Naive thymus-derived CD4-positive, alpha-beta T cell (primary cell): ENCODE results near the gene MECP2. TPM values are rescaled to one million over a fixed set of nuclear protein-coding genes. Genes with fewer than 3 reads are reported as not detected.

Experiments used
- ATAC-seq: fragments of 150-1000 bp; cut with Tn5 transposase; 2 replicates; pipeline ENCODE4 v1.10.0; 2021; ENCODE audit warnings: mild to moderate bottlenecking, moderate library complexity
- CTCF ChIA-PET: fragments of 350-600 bp; sonication (Branson Sonifier 250); formaldehyde crosslinking; loops from one replicate; lab custom pipeline; 2021; ENCODE audit warnings: antibody characterized with exemption; lab: Charles Lee
- POLR2A ChIA-PET: fragments of 350-600 bp; sonication (Branson Sonifier 250); formaldehyde crosslinking; loops from one replicate; lab custom pipeline; 2021; ENCODE audit warnings: antibody characterized with exemption, inconsistent platforms; lab: Charles Lee
- DNase-seq, 9 donors: peaks; one replicate each; pipeline versions ENCODE4 v3.0.0 to v3.0.0-alpha.2; 2020 to 2022; ENCODE audit warnings: mixed read lengths in 1 of 9
- H3K27ac ChIP-seq: one replicate; pipeline ENCODE4 v1.7.0; 2013; ENCODE audit warnings: mild to moderate bottlenecking, low read depth, low read length, moderate library complexity
- H3K27me3 ChIP-seq, 2 donors: one replicate each; pipeline ENCODE4 v1.7.0; 2013; ENCODE audit warnings: low read length in 2 of 2, mild to moderate bottlenecking in 2 of 2, moderate library complexity in 2 of 2; ENCODE audit not compliant: control insufficient read depth in 2 of 2, insufficient read depth in 2 of 2
- H3K36me3 ChIP-seq, 3 experiments: 1 replicate in 2 of 3; 2 replicates in 1 of 3; pipeline ENCODE4 v1.7.0; 2013; ENCODE audit warnings: low read length in 3 of 3, mild to moderate bottlenecking in 3 of 3, moderate library complexity in 1 of 3; ENCODE audit not compliant: insufficient read depth in 3 of 3, control insufficient read depth in 2 of 3
- H3K4me1 ChIP-seq, 2 donors: one replicate each; pipeline ENCODE4 v1.7.0; 2013; ENCODE audit warnings: low read length in 2 of 2, mild to moderate bottlenecking in 2 of 2, moderate library complexity in 1 of 2; ENCODE audit not compliant: control insufficient read depth in 2 of 2, insufficient read depth in 2 of 2
- H3K4me3 ChIP-seq: 2 replicates; pipeline ENCODE4 v1.7.0; 2013; ENCODE audit warnings: mild to moderate bottlenecking, low read length
- H3K9me3 ChIP-seq, 3 experiments: 1 replicate in 2 of 3; 2 replicates in 1 of 3; pipeline ENCODE4 v1.7.0; 2013; ENCODE audit warnings: low read length in 3 of 3; ENCODE audit not compliant: control insufficient read depth in 2 of 3
- H3K27ac Mint-ChIP-seq, 9 donors: one replicate each; pipeline ENCODE4 v1.8.0; 2020 to 2022; ENCODE audit warnings: mixed read lengths in 9 of 9, mild to moderate bottlenecking in 8 of 9, moderate library complexity in 5 of 9, inconsistent platforms in 2 of 9
- H3K27me3 Mint-ChIP-seq, 5 donors: one replicate each; pipeline ENCODE4 v1.8.0; 2021 to 2022; ENCODE audit warnings: mixed read lengths in 5 of 5, mild to moderate bottlenecking in 1 of 5
- H3K36me3 Mint-ChIP-seq, 5 donors: one replicate each; pipeline ENCODE4 v1.8.0; 2020 to 2022; ENCODE audit warnings: mixed read lengths in 5 of 5, mild to moderate bottlenecking in 3 of 5, inconsistent platforms in 1 of 5
- H3K4me1 Mint-ChIP-seq, 7 donors: one replicate each; pipeline ENCODE4 v1.8.0; 2020 to 2022; ENCODE audit warnings: mixed read lengths in 7 of 7, mild to moderate bottlenecking in 3 of 7, inconsistent platforms in 1 of 7
- H3K4me3 Mint-ChIP-seq, 10 donors: one replicate each; pipeline ENCODE4 v1.8.0; 2020 to 2022; ENCODE audit warnings: mild to moderate bottlenecking in 10 of 10, mixed read lengths in 10 of 10, moderate library complexity in 6 of 10, inconsistent platforms in 2 of 10
- H3K9me3 Mint-ChIP-seq, 11 donors: one replicate each; pipeline ENCODE4 v1.8.0; 2020 to 2022; ENCODE audit warnings: mixed read lengths in 11 of 11, mild to moderate bottlenecking in 4 of 11, inconsistent platforms in 1 of 11, moderate library complexity in 1 of 11
- intact Hi-C, 2 donors: fragments of 100-400 bp; cut with micrococcal nuclease; formaldehyde crosslinking; loops; one replicate each; pipeline ENCODE4 v1.15.1; 2023
- polyA plus RNA-seq, 2 donors: library from polyadenylated mRNA; unstranded; fragments of 300-500 nt; fragmentation: Illumina TruSeq; gene quantifications; one replicate each; pipeline ENCODE4 v1.2.3, GENCODE V29; 2021
- total RNA-seq, 6 experiments: library from RNA in 5 of 6; stranded (reverse) in 5 of 6; gene quantifications; 1 replicate in 5 of 6; 2 replicates in 1 of 6; pipeline ENCODE4 v1.2.3 and lab custom pipeline; 2021 to 2026

The MECP2 gene
- total and polyA plus RNA-seq, 7 experiments from 2014 or later, result 12.1 to 155 (median 97.9) TPM

DNA sequence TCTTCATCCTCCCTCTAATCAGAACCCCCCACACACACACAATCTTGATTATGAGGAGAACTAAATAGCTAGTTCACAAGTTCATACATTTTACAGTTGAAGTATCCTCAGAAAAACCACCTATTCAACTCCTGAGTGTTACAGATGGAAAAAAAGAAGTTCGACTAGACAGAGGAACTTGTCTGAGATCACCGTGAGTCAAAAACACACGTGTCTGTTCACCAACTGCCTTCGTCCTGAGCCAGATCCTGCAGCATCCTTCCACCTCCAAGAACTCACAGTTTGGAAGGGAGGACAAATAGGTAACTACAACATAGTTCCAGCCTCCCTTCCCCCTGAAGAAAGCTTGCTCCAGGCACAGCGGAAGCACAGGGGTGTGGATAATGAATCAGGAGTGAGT, 58.9 kb downstream of the MECP2 start:
- Mint-ChIP-seq H3K27ac (peak overlapping the region in 2 of 9 donors; percentile 6 to 13), H3K27me3 (no peaks in the 10 kb centered on the region), H3K4me1 (peaks cover 17 to 59% (median 39%) of the 10 kb centered on the region in 7 donors), H3K4me3 (no peak overlapping the region), H3K9me3 (peaks cover 0 to 3% (median 0%) of the 10 kb centered on the region in 11 donors), H3K36me3 (peaks cover 0 to 9% (median 0%) of the 10 kb centered on the region in 5 donors)
- no peak overlapping the region for H3K27ac ChIP-seq
- ChIA-PET POLR2A (interaction anchor here (0.7 kb wide), 1 partner anchor 286 kb away, joined by 3 read pairs; no protein-coding TSS in a partner anchor), CTCF (no interaction called here)
- ATAC-seq (no peak), DNase-seq (no peak)
- H3K36me3 ChIP-seq, result peaks cover 0 to 5% (median 0%) of the 10 kb centered on the region in 3 experiments
- H3K4me1 ChIP-seq, result peaks cover 0 to 8% of the 10 kb centered on the region in 2 donors
- H3K9me3 ChIP-seq, result no peaks in the 10 kb centered on the region
- intact Hi-C loops, result no loop called here
- no peak overlapping the region for H3K4me3 ChIP-seq
- no peaks in the 10 kb centered on the region for H3K27me3 ChIP-seq

DNA sequence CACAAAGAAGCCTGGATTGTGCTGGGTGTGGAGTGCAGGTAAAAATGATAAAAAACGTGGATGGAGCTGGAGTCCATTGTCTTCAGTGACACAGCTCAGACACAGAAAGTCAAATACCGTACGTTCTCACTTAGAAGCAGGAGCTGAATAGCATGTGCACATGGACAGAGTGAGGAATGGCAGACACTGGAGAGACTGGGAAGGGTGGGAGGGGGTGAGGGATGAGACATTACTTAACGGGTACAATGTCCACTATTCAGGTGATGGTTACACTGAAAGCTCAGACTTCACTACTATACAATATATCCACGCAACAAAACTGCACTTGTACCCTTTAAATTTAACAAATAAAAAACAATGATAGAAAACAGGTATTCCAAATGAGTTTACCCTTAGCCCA, 59.8 kb downstream of the MECP2 start:
- Mint-ChIP-seq H3K9me3 (peaks cover 0 to 3% (median 0%) of the 10 kb centered on the region in 11 donors), H3K4me3 (no peak overlapping the region), H3K27ac (peak overlapping the region in 1 of 9 donors; percentile 48), H3K4me1 (peaks cover 16 to 58% (median 36%) of the 10 kb centered on the region in 7 donors), H3K27me3 (no peaks in the 10 kb centered on the region), H3K36me3 (peaks cover 0 to 11% (median 0%) of the 10 kb centered on the region in 5 donors)
- POLR2A ChIA-PET, result interaction anchor here (0.7 kb wide), 1 partner anchor 416 kb away, joined by 3 read pairs; no protein-coding TSS in a partner anchor
- intact Hi-C loops, result no loop called here
- H3K36me3 ChIP-seq, result peaks cover 0 to 5% (median 4%) of the 10 kb centered on the region in 3 experiments
- H3K27ac ChIP-seq, result no peak overlapping the region
- no peaks in the 10 kb centered on the region for H3K9me3 ChIP-seq
- ATAC-seq (no peak), DNase-seq (no peak)
- H3K4me1 ChIP-seq, result peaks cover 0 to 8% of the 10 kb centered on the region in 2 donors
- CTCF ChIA-PET, result no interaction called here
- H3K27me3 ChIP-seq, result no peaks in the 10 kb centered on the region
- no peak overlapping the region for H3K4me3 ChIP-seq

DNA sequence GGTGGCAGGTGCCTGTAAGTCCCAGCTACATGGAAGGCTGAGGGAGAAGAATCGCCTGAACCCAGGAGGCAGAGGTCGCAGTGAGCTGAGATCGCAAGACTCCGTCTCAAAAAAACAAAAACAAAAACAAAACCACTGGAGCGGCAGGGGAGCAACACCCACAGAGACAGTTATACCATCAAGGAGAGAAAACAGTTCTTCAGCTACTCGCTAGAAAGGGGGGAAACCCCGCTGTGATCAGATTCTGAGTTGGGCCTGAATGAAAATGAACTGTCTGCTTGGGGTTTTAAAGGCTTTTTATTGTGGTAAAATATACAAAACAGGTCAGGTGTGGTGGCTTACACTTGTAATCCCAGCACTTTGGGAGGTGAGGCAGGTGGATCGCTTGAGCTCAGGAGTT, 61.0 kb downstream of the MECP2 start:
- peaks cover 17 to 51% (median 31%) of the 10 kb centered on the region in 7 donors for H3K4me1 Mint-ChIP-seq
- ChIA-PET CTCF (no interaction called here), POLR2A (no interaction called here)
- H3K4me3 Mint-ChIP-seq, result peak overlapping the region in 1 of 10 donors; percentile 36
- intact Hi-C loops, result no loop called here
- no peaks in the 10 kb centered on the region for H3K27me3 Mint-ChIP-seq
- peaks cover 0 to 11% (median 0%) of the 10 kb centered on the region in 5 donors for H3K36me3 Mint-ChIP-seq
- no peaks in the 10 kb centered on the region for H3K9me3 ChIP-seq
- H3K27ac Mint-ChIP-seq, result peak overlapping the region in 6 of 9 donors; percentile 14 to 88 (median 74)
- peaks cover 0 to 8% of the 10 kb centered on the region in 2 donors for H3K4me1 ChIP-seq
- peaks cover 0 to 17% (median 5%) of the 10 kb centered on the region in 3 experiments for H3K36me3 ChIP-seq
- H3K27ac ChIP-seq, result no peak overlapping the region
- ATAC-seq (peak; percentile 53), DNase-seq (no peak)
- no peaks in the 10 kb centered on the region for H3K27me3 ChIP-seq
- peaks cover 0 to 1% (median 0%) of the 10 kb centered on the region in 11 donors for H3K9me3 Mint-ChIP-seq
- H3K4me3 ChIP-seq, result no peak overlapping the region

DNA sequence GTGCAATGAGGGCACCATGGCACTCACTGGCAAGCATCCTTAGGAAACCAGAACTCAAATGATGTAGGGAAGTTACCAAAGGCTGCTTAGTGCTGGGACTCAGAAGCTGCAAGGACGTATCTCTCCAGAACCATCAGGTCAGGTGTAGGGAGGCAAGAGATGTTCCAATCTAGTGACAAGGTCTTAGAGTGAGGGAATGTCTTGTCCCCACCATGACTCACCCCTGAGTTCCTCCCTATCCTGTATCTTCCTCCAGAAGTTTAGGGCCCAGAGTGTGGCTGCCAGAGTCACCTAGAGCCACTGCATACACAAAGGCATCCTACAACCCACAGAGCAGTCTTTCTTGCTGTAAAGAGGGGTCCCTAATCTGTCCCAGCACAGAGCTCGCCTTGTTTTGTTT, 63.7 kb downstream of the MECP2 start:
- H3K27me3 ChIP-seq, result no peaks in the 10 kb centered on the region
- Mint-ChIP-seq H3K27ac (peak overlapping the region in 1 of 9 donors; percentile 79), H3K4me1 (peaks cover 4 to 32% (median 15%) of the 10 kb centered on the region in 7 donors), H3K27me3 (no peaks in the 10 kb centered on the region), H3K9me3 (peaks cover 0 to 2% (median 0%) of the 10 kb centered on the region in 11 donors), H3K4me3 (no peak overlapping the region), H3K36me3 (peaks cover 0 to 12% (median 0%) of the 10 kb centered on the region in 5 donors)
- no peaks in the 10 kb centered on the region for H3K9me3 ChIP-seq
- no peak overlapping the region for H3K27ac ChIP-seq
- DNase-seq (no peak), ATAC-seq (no peak)
- H3K4me1 ChIP-seq, result no peaks in the 10 kb centered on the region
- H3K4me3 ChIP-seq, result no peak overlapping the region
- H3K36me3 ChIP-seq, result peaks cover 0 to 41% (median 12%) of the 10 kb centered on the region in 3 experiments
- intact Hi-C loops, result no loop called here
- ChIA-PET POLR2A (no interaction called here), CTCF (no interaction called here)

DNA sequence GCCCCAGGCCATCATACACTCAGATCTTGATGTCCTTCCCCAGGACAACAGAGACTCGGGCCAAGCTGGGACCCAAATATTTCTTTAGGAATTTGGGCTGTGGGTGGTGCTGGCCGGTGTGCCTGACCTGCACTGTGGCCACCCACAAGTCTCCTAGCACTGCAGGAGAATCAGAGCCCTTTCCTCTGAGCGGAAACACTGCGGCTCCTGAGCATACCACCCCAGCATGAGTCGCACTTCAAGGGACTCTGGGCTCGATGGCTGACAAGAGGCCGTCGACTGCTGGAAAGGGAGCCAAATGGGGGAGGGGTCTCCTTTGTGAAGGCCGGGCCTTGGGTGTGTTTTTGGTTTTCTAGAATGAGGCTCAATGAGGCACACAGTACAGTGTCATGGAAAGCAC, 64.9 kb downstream of the MECP2 start:
- Mint-ChIP-seq H3K27me3 (no peaks in the 10 kb centered on the region), H3K36me3 (peaks cover 0 to 12% (median 0%) of the 10 kb centered on the region in 5 donors), H3K9me3 (peaks cover 0 to 3% (median 0%) of the 10 kb centered on the region in 11 donors), H3K4me1 (peaks cover 4 to 34% (median 16%) of the 10 kb centered on the region in 7 donors), H3K4me3 (no peak overlapping the region), H3K27ac (peak overlapping the region in 1 of 9 donors; percentile 33)
- no peaks in the 10 kb centered on the region for H3K9me3 ChIP-seq
- DNase-seq (no peak), ATAC-seq (no peak)
- H3K27me3 ChIP-seq, result no peaks in the 10 kb centered on the region
- no peak overlapping the region for H3K27ac ChIP-seq
- ChIA-PET POLR2A (interaction anchor here (0.6 kb wide), 1 partner anchor 47 kb away, joined by 3 read pairs; no protein-coding TSS in a partner anchor), CTCF (no interaction called here)
- intact Hi-C loops, result no loop called here
- H3K4me3 ChIP-seq, result no peak overlapping the region
- H3K36me3 ChIP-seq, result peaks cover 0 to 41% (median 12%) of the 10 kb centered on the region in 3 experiments
- no peaks in the 10 kb centered on the region for H3K4me1 ChIP-seq

DNA sequence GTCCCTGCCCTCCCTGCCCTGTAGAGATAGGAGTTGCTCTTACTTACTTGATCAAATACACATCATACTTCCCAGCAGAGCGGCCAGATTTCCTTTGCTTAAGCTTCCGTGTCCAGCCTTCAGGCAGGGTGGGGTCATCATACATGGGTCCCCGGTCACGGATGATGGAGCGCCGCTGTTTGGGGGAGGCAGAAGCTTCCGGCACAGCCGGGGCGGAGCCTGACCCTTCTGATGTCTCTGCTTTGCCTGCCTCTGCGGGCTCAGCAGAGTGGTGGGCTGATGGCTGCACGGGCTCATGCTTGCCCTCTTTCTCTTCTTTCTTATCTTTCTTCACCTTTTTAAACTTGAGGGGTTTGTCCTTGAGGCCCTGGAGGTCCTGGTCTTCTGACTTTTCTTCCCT, 65.4 kb downstream of the MECP2 start:
- Mint-ChIP-seq H3K36me3 (peaks cover 0 to 12% (median 0%) of the 10 kb centered on the region in 5 donors), H3K27me3 (no peaks in the 10 kb centered on the region), H3K9me3 (peaks cover 0 to 3% (median 0%) of the 10 kb centered on the region in 11 donors), H3K4me3 (no peak overlapping the region), H3K27ac (peak overlapping the region in 1 of 9 donors; percentile 33), H3K4me1 (peaks cover 4 to 30% (median 16%) of the 10 kb centered on the region in 7 donors)
- POLR2A ChIA-PET, result interaction anchor here (0.6 kb wide), 1 partner anchor 47 kb away, joined by 3 read pairs; no protein-coding TSS in a partner anchor
- CTCF ChIA-PET, result no interaction called here
- DNase-seq (no peak), ATAC-seq (no peak)
- H3K4me1 ChIP-seq, result no peaks in the 10 kb centered on the region
- H3K27ac ChIP-seq, result no peak overlapping the region
- H3K4me3 ChIP-seq, result no peak overlapping the region
- intact Hi-C loops, result no loop called here
- H3K9me3 ChIP-seq, result no peaks in the 10 kb centered on the region
- H3K27me3 ChIP-seq, result no peaks in the 10 kb centered on the region
- H3K36me3 ChIP-seq, result peaks cover 0 to 46% (median 12%) of the 10 kb centered on the region in 3 experiments
